H1 (cell line): Measurements from ENCODE around the gene SLC38A10.
A peak's percentile ranks its signal among the peaks of the same experiment; 100 is the strongest.

Experiments used
- BCL11A ChIP-seq, 2 experiments: IDR thresholded peaks; one replicate each; pipeline ENCODE4 v1.6.1; 2011; ENCODE audit warnings: low read depth in 2 of 2, low read length in 2 of 2, mild to moderate bottlenecking in 2 of 2
- BRCA1 ChIP-seq: IDR thresholded peaks from 2 replicates; pipeline ENCODE4 v1.6.1; 2012; ENCODE audit warnings: low read depth, low read length, improper control_type of control experiment
- CHD2 ChIP-seq: IDR thresholded peaks from 2 replicates; pipeline ENCODE4 v1.6.1; 2012; ENCODE audit warnings: low read length, improper control_type of control experiment
- JUN ChIP-seq: IDR thresholded peaks from 2 replicates; pipeline ENCODE4 v1.6.1; 2011; ENCODE audit warnings: low read depth, mild to moderate bottlenecking, improper control_type of control experiment, low read length
- KDM1A ChIP-seq: fragments of 200-600, 300-600 bp; sonication (generic); IDR thresholded peaks from 2 replicates; pipeline ENCODE4 v1.7.1; 2016; ENCODE audit warnings: mild to moderate bottlenecking, low read length, borderline replicate concordance
- POLR2A ChIP-seq, 2 experiments: IDR thresholded peaks; 1 replicate in 1 of 2; 2 replicates in 1 of 2; pipeline ENCODE4 v1.6.1; 2011; ENCODE audit warnings: low read depth in 2 of 2, low read length in 2 of 2, mild to moderate bottlenecking in 2 of 2; ENCODE audit errors: control extremely low read depth in 1 of 2
- RAD21 ChIP-seq, 2 experiments: IDR thresholded peaks in 1 of 2; conservative IDR thresholded peaks in 1 of 2; 2 replicates each; pipeline ENCODE4 v1.6.1; 2011; ENCODE audit warnings: low read depth in 2 of 2, low read length in 2 of 2, improper control_type of control experiment in 1 of 2, inconsistent platforms in 1 of 2, mild to moderate bottlenecking in 1 of 2, moderate library complexity in 1 of 2
- TAF1 ChIP-seq: IDR thresholded peaks from 2 replicates; pipeline ENCODE4 v1.6.1; 2011; ENCODE audit warnings: mild to moderate bottlenecking, low read depth, low read length
- TCF12 ChIP-seq: IDR thresholded peaks from 2 replicates; pipeline ENCODE4 v1.6.1; 2011; ENCODE audit warnings: low read depth, mild to moderate bottlenecking, low read length
- TF ChIP-seq, protein P1 (sequence below), 3 experiments: IDR thresholded peaks; 1 replicate in 2 of 3; 2 replicates in 1 of 3; pipeline versions ENCODE4 v1.5.1 to v1.6.1; 2011; ENCODE audit warnings: low read length in 3 of 3, mild to moderate bottlenecking in 3 of 3, inconsistent platforms in 2 of 3, low read depth in 1 of 3, moderate library complexity in 1 of 3; ENCODE audit not compliant: insufficient read depth in 1 of 3; ENCODE audit errors: control extremely low read depth in 1 of 3
- TF ChIP-seq, protein P2 (sequence below): IDR thresholded peaks from 2 replicates; pipeline ENCODE4 v1.6.1; 2011; ENCODE audit warnings: low read depth, mild to moderate bottlenecking, low read length; ENCODE audit not compliant: insufficient read depth

DNA sequence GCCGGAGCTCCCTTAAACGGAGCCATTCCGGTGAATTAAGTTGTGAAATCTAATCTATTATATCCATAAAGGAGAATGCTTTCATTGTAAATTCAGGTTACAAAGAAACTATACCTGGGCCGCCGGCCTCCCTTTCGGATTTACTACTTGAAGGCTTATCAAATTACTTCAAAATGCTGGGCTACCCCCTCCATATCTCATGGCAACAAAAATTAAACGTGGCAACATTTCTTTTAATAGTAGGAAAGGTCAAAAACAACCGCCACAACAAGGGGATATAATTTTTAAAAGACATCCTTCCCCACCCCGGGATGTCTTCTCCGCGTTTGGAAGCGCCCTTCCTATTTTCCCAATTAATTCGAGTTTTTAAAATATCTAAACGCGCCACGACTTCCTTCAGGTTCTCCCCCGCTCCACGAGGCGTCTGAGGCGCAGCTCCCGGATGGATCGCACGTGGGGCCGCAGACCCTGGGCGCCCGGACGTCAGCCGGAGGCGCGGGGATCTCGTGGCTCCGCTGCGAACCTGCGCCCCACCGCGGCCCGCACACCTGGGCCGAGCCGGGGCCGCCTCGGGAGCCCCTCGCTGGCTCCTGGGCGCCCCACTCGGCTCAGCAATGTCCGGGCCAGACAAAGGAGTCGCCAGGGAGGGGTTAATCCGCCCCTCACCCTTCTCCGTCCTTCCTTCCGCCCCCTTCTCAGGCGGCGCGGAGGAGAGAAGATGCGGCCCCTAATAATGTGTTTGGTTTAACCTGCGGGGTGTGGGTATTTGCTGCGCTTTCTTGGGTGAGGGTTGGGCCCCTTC lies 47.4 kb upstream of the SLC38A10 start:
- TF ChIP-seq, protein P1, sequence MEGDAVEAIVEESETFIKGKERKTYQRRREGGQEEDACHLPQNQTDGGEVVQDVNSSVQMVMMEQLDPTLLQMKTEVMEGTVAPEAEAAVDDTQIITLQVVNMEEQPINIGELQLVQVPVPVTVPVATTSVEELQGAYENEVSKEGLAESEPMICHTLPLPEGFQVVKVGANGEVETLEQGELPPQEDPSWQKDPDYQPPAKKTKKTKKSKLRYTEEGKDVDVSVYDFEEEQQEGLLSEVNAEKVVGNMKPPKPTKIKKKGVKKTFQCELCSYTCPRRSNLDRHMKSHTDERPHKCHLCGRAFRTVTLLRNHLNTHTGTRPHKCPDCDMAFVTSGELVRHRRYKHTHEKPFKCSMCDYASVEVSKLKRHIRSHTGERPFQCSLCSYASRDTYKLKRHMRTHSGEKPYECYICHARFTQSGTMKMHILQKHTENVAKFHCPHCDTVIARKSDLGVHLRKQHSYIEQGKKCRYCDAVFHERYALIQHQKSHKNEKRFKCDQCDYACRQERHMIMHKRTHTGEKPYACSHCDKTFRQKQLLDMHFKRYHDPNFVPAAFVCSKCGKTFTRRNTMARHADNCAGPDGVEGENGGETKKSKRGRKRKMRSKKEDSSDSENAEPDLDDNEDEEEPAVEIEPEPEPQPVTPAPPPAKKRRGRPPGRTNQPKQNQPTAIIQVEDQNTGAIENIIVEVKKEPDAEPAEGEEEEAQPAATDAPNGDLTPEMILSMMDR (IDR thresholded peaks at IDR 0.05; ENCODE audit: control extremely low read depth in 1 of 3, insufficient read depth in 1 of 3, low read depth in 1 of 3, low read length in 3 of 3) = 0 out of 4 replicates have a peak, but pooled peaks of 1 of the 3 experiments have one; percentile 3
- TF ChIP-seq CHD2 (no peak), TCF12 (no peak), JUN (no peak), KDM1A (no peak), TAF1 (0 out of 2 replicates have a peak, but pooled peaks have one; percentile 16), BRCA1 (no peak), POLR2A (IDR thresholded peaks at IDR 0.05; ENCODE audit: control extremely low read depth in 1 of 2, low read depth in 2 of 2, low read length in 2 of 2) (no peak), RAD21 (IDR thresholded peaks at IDR 0.05 in 1 of 2, conservative IDR thresholded peaks at IDR 0.05 in 1 of 2; ENCODE audit: low read depth in 2 of 2, low read length in 2 of 2) (no peak), BCL11A (IDR thresholded peaks at IDR 0.05; ENCODE audit: low read depth in 2 of 2, low read length in 2 of 2) (no peak)
- TF ChIP-seq, protein P2, sequence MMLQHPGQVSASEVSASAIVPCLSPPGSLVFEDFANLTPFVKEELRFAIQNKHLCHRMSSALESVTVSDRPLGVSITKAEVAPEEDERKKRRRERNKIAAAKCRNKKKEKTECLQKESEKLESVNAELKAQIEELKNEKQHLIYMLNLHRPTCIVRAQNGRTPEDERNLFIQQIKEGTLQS = no peak
